ENCODE measurements around the gene RTRAF.
A peak's percentile ranks its signal among the peaks of the same experiment; 100 is the strongest.

GRCh38 chr14:52013984-52014600 lies 24.7 kb downstream of the RTRAF start:
- TF ChIP-seq CTCF (IDR thresholded peaks at IDR 0.05) (peak; percentile 36; the same call in 1 of the 2 replicates), CREM (CRISPR knock-in tag; IDR thresholded peaks at IDR 0.05) (no peak), FOXP4 (CRISPR knock-in tag; IDR thresholded peaks at IDR 0.05) (no peak), KAT7 (CRISPR knock-in tag; IDR thresholded peaks at IDR 0.05; ENCODE audit: borderline replicate concordance) (no peak), MAX (CRISPR knock-in tag; IDR thresholded peaks at IDR 0.05) (no peak)

Measured in WTC11 (cell line).